LNCaP clone FGC (cell line): ENCODE data around the gene GRM4.
A peak's percentile ranks its signal among the peaks of the same experiment; 100 is the strongest.

Experiments
- DNase-seq: peaks from one replicate; pipeline ENCODE4 v3.0.0-alpha.2; 2011; ENCODE audit warnings: low read depth
- H3K4me3 ChIP-seq: 2 replicates; pipeline ENCODE4 v1.5.1; 2011; ENCODE audit warnings: mild to moderate bottlenecking, low read depth, low read length, control low read depth
- CTCF ChIP-seq: IDR thresholded peaks from 2 replicates; pipeline ENCODE4 v1.5.1; 2012; ENCODE audit warnings: mild to moderate bottlenecking; ENCODE audit not compliant: control insufficient read depth, insufficient read depth; ENCODE audit errors: extremely low read depth

Gene GRM4

DNA sequence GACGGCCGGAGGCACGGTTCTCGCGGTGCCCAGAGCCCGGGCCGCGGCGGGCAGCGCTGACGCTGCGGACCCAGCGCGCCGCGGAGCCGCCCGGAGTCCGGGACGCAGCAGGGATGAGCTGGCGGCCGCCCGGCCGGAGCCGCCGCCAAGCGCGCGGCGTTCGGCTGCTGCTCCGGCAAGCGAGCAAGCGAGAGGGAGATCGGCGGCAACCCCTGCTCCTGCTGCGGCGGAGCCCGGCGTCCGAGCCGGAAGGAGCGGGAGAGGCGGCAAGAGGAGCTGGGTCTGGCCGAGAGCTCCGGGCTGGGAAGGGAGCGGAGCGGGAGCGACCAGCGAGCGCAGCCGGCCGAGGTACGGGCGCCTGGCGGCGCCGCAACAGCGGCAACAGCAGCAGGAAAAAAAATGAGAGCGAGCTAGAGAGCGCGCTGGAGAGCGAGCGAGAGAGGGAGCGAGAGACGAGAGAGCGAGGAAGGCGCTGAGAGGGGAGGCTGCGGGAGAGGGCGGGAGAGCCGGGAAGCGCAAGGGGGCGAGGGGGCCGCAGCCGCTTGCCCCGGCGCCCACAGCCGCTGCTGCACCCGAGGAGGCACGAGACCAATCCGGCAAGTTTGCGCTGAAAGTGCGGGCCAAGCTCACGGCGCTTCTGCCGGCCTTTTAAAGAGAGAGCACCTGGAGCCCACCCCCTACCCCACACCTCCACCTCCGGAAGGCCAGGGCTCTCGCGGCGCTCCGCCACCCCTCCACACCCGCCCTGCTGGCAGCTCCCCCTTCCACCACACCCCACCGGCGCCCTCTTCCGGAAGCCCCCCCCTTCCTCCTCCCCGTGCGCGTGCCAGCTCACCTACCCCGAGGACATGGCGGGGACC lies 496 bp downstream of the GRM4 start:
- TF ChIP-seq CTCF = 0 out of 2 replicates have a peak, but pooled peaks have one; percentile 3
- DNase-seq = no peak
- H3K4me3 ChIP-seq = peak overlapping the region; percentile 26; the same call in 1 of the 2 replicates

GRCh38 chr6:34144581-34145160 lies 1.2 kb downstream of the GRM4 start:
- no peak overlapping the region for H3K4me3 ChIP-seq
- no peak for TF ChIP-seq CTCF
- DNase-seq = no peak

DNA sequence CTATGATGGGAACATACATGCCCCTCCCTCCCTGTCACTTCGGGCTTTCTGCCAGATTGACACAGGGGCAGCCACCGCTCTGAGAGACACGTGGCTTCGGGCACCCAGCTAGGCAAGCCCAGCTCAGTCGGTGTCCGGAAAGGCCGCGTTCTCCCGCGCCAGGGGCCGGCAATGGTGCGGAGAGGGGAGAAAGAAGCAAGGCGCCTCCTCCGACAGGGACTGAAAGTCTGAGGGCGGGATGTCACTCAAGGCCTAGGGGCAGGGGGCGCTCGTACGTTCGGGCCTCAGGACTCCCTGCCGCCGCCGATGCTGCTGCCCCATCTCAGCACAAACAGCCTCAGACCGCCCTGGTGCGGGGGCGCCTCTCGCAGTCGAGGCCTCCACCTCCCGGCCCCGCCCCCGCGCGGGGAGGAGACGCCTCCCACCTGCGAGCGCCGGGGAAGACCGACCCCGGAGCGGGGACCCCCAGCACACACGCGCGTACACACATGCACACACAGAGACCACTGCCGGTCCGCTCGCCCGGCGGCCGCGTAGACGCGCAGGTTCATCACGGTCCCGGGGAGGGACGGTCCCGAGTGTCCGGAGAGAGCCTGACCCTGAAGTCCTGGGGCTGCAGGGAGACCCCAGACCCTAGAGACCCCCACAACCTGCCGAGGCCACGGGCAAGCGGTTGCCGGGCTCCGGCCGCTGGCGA lies 1.9 kb downstream of the GRM4 start:
- H3K4me3 ChIP-seq = no peak overlapping the region
- DNase-seq = no peak

GRCh38 chr6:34143196-34143883 lies 2.5 kb downstream of the GRM4 start:
- no peak for DNase-seq
- no peak overlapping the region for H3K4me3 ChIP-seq
- no peak for TF ChIP-seq CTCF

More for the DNA sequence above, 1.9 kb downstream of the GRM4 start:
- peak; percentile 44 for TF ChIP-seq CTCF

DNA sequence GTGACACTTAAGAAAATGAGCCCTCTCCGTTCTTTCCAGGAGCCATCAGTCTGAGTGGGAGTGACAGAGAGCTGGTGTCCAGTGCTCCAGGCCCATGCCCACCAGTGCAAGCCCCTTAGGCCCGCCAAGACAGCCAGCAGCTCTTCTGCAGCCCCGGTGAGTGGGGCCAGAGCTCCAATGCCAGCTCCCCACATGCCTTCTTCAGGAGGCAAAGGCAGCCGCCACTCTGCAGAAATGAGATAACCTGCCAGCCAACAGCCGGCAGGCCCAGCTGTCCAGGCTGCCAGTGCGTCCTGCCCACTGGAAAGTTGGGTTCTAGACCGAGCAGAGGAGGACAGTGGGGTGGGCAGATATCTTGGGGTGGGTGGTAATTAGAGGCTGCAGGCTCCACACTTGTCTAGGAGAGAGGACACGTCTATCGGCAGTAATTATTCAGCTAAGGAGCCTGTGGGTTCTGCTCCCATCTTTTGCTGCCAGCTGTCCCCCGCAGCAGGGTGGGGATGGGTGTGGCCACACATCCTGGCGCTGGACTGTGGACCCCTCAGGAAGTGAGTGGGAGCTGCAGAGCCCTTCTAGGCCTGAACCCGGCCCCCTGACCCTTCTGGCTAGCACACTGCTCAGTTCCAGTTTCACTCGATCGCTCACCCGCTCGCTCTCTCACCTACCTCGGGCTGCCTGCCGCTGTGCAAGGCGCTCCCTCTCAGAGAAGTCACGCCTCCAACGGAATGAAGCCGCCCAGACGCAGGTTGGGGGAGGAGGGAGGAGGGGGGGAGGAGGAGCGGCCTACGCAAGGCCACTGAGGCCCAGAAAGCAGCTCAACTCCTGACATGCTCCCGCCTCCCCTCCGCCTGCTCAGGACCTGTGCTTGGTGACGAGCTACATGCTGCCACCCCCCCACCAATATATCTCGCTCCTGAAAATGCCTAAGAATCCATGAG lies 3.6 kb downstream of the GRM4 start:
- no peak for DNase-seq
- H3K4me3 ChIP-seq = no peak overlapping the region
- no peak for TF ChIP-seq CTCF

DNA sequence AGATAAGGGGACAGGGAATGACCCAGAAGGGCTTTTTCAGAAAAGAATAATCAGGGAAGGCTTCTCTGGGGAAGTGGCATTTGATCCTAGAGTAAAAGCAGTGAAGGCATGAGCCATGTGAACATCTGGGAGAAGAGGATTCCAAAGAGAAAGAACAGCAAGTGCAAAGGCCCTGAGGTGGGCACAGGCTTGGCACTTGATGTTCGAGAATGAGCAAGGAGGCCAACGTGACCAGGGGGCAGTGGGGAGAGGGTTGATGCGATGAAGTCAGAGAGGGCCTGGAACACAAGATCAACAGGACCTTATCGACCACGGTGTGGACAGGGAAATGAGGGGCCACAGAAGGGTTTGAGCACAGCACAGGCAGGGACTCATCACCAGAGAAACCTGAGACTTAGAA lies 5.8 kb downstream of the GRM4 start:
- no peak for DNase-seq
- TF ChIP-seq CTCF = no peak
- H3K4me3 ChIP-seq = no peak overlapping the region
